HG03060 (cell line): Measurements from ENCODE around the gene FCHSD2.
"Not testable (repeated sequence)": the region's sequence is repeated elsewhere in the genome, so short reads cannot be mapped to it uniquely, and the experiment has no call there.

Source experiments
- ATAC-seq: cut with Tn5 transposase; IDR thresholded peaks from one replicate; pipeline ENCODE4 v1.9.1; 2021; ENCODE audit warnings: low read depth, moderate number of reproducible peaks; ENCODE audit not compliant: unreplicated experiment

The FCHSD2 gene

DNA sequence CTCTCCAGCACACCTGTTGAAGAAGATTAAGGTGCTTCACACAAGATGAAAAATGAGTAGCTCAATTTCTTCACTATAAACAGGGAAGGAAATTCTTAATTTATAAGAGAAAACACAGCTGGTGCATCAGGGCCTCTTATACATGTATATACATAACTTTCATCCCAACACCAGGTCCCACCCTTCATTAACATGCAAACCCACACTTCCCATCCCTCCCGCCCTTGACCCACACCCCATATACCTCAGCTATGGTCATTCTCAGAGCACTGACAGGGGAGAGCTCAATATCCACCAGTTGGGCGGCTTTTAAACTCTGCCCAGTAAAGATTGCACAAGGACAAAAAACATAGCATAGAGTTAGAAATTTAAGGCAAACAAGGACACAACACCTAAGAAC lies 242.1 kb downstream of the FCHSD2 start:
- ATAC-seq = no peak

DNA sequence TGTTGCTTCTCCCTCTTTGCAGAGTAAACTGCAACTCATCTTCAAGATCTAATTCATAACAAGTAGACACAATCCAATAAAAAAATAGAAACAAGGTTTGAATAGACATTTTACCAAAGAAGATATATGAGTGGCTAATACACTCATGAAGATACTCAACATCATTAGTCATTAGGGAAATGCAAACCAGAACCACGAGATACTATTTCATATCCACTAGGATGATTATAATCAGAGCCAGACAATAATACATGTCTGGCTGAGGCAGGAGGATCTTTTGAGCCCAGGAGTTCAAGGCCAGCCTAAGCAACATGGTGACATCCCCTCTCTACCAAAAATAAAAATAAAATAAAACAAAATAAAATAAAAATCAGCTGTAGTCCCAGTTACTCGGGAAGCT lies 242.9 kb downstream of the FCHSD2 start:
- no peak for ATAC-seq

DNA sequence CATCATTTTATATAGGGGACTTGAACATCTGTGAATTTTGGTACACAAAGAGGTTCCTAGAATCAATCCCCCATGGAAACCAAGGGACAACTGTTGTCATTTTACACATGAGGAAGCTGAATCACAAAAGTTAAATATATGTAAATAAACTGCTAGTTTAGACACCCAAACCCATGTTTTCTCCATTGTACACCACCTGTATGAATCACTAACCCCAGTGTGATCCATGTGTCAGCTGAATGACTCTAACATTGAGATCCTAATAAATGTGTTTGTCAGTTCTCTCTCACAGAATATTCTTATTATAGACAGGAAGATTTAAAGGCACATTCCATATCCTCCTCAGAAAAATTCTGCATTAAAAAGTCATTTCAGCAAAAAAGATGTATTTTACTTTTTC lies 244.6 kb downstream of the FCHSD2 start:
- no peak for ATAC-seq

- ATAC-seq = no peak
These were observed 245.7 kb downstream of the FCHSD2 start for GRCh38 chr11:72896431-72896830.

GRCh38 chr11:72890881-72891280 lies 251.2 kb downstream of the FCHSD2 start:
- no peak for ATAC-seq

DNA sequence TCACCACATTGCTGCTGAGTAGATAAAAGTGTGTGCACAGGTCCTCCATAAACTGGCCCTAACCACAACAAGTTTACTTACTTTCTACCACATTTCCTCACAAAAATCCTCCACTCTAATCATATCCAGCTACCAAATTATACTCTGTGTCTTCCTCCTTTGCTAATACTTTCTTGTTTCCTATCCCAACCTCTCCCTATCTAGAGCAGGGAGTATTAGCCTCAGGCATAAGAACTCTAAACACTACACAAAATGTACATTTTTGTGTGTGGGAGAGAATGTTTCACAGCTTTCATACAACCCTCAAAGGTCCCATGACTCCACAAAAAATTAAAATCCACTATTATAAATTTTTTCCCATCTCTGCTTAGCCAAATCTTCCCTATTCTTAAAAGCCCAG lies 255.5 kb downstream of the FCHSD2 start:
- no peak for ATAC-seq

- ATAC-seq = no peak
These were observed 256.1 kb downstream of the FCHSD2 start for GRCh38 chr11:72885749-72886609.

GRCh38 chr11:72876147-72876546 lies 266.0 kb downstream of the FCHSD2 start:
- ATAC-seq = no peak

DNA sequence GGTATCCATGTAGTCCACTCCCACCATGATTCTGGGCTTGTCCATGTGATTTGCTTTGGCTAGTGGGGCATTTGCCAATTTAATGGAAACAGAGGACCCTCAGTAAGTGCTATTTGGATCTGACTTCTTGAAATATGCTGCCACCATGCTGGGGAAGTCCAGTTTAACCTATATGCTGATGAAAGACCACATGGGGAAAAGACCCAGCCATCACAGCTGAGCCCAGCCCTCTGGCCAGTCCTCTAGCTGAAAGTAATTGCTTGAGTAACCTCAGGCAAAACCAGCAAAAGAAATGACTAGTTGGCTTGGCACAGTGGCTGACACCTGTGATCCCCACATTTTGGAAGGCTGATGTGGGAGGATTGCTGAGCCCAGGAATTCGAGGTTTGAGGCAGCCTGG lies 266.4 kb downstream of the FCHSD2 start:
- ATAC-seq = no peak

- no peak for ATAC-seq
These were observed 270.1 kb downstream of the FCHSD2 start for GRCh38 chr11:72872012-72872411.

- no peak for ATAC-seq
These were observed 271.0 kb downstream of the FCHSD2 start for GRCh38 chr11:72871119-72871518.

DNA sequence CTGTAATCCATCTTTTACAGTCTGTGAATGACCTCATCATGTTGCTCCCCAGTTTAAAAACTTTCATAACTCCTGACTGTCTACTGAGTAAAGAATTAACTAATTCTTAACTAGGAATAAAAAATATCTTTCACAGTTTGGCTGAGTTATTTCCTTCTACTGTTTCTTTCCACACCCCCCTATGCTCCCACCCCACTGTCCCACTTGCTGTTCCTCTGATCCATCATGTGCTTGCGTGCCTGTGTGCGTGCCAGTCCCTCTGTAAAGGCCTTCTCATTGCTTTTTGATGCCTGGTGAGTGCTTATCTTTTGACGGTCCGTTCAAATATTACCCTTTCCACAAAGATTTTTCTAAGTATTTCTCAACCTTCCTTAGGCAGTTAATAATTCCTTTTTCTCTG lies 272.3 kb downstream of the FCHSD2 start:
- no peak for ATAC-seq

DNA sequence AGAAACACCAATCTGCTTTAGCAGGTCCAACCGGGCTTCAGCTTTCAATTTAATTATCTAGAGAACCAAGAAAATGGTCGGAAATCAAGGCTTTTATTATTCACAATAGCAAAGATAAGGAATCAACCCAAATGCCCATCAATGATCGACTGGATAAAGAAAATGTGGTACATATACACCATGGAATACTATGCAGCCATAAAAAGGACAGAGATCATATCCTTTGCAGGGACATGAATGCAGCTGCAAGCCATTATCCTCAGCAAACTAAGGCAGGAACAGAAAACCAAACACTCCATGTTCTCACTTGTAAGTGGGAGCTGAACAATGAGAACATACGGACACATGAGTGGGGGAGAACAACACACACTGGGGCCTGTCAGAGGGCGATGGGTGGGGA lies 274.1 kb downstream of the FCHSD2 start:
- no peak for ATAC-seq

DNA sequence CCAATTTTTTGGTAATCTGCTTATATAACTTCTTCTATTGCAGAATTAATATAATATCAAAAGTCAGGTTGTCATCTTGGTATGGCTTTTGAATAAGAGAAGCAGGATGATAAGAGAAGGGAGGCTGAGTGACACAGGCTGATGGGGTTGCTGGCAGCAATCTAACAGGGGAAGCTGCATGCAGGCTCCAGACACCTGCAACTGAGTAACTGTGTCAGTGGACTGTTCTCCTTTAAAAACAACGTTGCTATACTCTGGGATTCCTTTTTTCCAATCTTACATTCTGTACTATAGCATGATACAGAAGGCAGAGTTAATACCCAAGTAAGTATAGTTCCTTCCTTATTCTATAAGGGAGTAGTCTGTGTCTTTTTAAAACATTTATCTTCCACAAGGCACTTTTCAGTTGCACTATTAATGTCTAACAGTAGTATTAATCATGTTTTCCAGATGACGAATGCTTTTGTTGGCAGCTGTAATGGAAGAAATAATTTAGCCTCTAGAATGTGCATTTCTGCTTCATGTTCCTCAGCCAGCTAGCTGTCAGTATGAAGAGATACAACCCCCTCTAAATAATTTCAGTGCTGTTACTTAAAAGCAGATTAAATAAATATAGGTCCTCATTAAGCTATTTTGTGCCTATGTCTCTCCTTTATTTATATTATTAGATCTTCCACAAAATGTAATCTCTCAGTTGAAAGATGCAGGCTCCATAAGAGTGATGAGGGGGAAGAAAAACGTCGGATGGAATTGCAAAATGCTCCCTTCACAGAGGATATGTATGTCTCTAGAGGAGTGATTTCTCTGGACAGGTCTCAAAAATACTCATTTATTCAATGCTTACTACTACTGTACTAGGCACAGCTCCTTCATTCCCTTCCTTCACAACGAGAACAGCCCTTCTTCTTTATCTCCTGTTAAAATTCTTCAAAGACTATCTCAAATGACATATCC lies 277.1 kb downstream of the FCHSD2 start:
- no peak for ATAC-seq

GRCh38 chr11:72863916-72864315 lies 278.2 kb downstream of the FCHSD2 start:
- no peak for ATAC-seq

DNA sequence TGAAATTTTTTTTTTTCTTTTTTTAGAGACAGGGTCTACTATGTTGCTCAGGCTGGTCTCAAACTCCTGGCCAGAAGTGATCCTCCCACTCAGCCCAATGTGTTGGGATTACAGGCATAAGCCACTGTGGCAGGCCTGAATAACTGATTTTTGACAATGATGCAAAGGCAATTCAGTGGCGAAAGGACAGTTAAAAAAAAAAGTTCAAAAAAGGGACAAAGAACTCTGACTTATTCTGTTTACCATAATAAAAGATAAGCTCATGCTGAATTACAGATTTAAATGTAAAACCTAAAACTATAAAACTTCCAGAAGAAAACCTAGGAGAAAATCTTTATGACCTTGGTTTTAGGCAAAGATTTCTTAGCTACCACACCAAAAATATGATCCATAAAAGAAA lies 279.0 kb downstream of the FCHSD2 start:
- no peak for ATAC-seq

DNA sequence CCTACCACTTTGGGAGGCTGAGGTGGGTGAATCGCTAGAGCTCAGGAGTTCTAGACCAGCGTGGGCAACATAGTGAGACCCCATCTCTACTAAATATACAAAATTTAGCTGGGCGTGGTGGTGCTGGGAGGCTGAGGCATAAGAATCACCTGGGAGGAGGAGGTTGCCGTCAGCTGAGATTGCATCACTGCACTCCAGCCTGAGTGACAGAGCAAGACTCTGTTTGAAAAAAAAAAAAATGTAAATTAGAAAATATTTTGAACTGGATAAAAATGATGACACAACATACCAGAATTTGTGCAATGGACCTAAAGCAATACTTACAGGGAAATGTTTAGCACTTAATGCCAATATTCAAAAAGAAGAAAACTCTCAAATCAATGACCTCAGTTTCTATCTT lies 281.5 kb downstream of the FCHSD2 start:
- ATAC-seq = no peak

GRCh38 chr11:72860010-72860409 lies 282.1 kb downstream of the FCHSD2 start:
- no peak for ATAC-seq

DNA sequence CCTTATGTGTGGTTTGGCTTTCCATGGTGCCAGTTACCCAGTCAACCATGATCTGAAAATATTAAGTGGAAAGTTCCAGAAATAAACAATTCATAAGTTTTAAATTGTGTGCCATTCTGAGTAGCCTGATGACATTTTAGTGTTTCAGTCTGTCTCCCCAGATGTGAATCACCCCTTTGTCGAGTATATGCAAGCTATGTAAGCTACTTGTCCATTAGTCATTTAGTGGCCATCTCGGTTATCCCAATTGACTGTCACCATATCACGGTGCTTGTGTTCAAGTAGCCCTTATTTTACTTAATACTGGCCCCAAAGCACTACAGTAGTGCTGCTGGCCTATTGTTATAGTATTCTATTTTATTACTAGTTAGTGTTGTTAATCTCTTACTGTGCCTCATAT lies 283.0 kb downstream of the FCHSD2 start:
- ATAC-seq = no peak

- ATAC-seq = not testable (repeated sequence)
These were observed 283.9 kb downstream of the FCHSD2 start for GRCh38 chr11:72858267-72858666.

GRCh38 chr11:72856551-72857345 lies 285.4 kb downstream of the FCHSD2 start:
- no peak for ATAC-seq
